GM18498 (cell line): Measurements from ENCODE around the gene FXR1.
A peak's percentile ranks its signal among the peaks of the same experiment; 100 is the strongest.
"Not testable (repeated sequence)": the region's sequence is repeated elsewhere in the genome, so short reads cannot be mapped to it uniquely, and the experiment has no call there.

ENCODE experiments used
- ATAC-seq: cut with Tn5 transposase; IDR thresholded peaks from one replicate; pipeline ENCODE4 v1.9.1; 2021; ENCODE audit warnings: mild to moderate bottlenecking, moderate library complexity; ENCODE audit not compliant: unreplicated experiment

Gene FXR1

DNA sequence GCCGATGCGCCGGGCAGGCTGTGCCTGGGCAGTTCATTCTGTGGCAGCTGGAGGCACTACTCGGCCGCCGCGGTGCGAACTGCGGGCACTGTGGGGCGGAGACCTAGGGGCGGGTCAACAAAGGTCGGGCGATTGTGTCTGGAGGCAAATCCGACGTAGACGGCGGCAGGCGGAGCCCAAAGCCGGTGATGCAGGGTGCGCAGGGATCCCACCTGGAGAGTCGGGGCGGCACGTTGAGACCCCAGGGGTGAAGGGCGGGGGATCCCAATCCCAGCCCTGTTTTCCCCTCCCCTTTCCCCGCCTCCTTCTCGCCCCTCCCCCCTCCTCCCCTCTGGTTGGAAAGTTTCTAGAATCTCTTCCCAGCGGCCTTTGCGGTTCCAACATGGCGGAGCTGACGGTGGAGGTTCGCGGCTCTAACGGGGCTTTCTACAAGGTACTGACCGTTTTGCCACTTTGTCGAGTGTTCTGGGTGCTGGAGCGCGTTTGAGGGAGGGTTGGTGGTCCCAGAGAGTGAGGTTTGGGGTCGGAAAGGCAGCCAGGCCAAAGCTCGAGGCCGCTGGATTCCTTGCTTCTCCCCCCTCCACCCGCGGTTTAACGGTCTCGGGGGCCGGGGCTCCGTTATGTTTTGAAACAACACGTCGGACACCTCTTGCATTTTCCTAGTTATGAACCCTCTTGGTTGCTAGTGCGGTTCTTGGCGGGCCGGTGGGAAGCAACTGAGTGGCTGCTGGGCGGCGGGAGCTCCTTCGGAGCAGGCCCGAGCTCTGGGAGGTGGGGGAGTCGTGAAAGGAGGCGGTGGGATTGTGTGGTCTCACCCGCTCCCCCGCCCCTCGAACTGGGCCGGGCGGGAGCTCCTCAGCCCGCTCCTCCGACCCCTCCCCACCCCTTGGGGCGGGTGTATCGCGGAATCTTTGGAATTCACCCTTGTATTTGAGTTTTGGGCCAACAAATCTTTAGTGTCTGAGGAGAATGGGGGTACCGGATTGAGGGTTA lies at the start of gene FXR1:
Gene FXR1 (plus strand): TSS at position 367 of the 993 bp plus-strand sequence. CDS start 16 bp downstream, at position 383.
- ATAC-seq: peak; percentile 100

DNA sequence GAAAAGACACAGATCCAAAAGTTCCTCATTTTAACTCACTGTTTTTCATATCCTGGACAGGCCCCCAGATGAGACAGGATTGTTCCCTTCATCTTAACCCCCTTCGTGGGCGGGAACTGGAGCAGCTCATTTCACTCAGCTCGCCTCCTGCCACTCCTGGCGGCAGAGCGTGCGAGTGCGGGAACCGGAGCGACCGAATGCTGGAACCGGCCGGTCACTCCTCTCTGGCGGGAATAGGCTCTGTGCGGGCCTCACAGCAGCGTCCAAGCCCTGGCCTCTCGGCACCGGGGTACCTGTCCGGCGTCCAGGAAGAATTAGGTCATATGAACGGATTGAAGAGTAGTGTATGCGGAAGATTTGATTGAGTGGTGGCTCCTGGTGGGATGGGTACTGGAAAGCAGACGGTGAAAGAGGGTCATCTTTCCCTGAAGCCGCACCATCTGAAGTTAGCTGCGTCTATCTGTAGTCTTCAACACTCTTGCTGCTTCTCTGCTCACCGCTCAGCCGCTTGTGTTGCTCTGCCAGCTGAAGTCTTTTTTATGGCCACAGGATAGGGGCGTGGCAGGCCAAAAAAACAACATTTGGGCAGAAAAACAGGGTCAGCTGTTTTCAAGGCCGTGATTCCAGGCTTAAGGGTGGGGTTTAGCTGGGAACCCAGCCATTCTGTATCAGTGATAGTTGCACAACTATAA lies 42.3 kb upstream of the FXR1 start:
- ATAC-seq: no peak

DNA sequence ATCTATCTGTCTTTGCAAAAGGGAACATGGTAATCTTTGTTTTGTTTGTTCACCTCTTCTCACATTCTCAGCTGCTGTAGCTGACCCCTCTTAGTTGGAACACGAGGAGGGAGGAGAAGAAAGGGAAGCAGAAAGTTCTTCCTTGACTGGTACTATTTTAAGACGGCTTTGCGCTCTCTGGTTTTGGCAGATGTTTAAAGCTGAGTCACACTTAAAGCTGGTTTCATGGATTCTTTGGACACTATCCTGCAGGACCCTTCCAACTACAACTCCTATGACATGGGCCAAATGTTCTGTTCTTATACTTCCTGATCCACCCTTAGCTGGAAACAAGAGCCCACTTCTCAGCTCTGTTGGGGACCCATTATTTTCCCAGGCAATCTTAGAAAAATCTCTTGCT lies 40.6 kb upstream of the FXR1 start:
- no peak for ATAC-seq

DNA sequence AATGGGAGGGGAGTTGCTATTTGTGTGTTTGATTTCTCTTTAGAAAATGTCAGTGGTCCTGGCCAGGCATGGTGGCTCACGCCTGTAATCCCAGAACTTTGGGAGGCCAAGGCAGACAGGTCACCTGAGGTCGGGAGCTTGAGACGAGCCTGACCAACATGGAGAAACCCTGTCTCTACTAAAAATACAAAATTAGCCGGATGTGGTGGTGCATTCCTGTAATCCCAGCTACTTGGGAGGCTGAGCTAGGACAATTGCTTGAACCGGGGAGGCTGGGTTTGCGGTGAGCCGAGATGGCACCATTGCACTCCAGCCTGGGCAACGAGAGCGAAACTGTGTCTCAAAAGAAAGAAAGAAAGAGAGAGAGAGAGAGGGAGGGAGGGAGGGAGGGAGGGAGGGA lies 40.0 kb upstream of the FXR1 start:
- ATAC-seq: not testable (repeated sequence)

DNA sequence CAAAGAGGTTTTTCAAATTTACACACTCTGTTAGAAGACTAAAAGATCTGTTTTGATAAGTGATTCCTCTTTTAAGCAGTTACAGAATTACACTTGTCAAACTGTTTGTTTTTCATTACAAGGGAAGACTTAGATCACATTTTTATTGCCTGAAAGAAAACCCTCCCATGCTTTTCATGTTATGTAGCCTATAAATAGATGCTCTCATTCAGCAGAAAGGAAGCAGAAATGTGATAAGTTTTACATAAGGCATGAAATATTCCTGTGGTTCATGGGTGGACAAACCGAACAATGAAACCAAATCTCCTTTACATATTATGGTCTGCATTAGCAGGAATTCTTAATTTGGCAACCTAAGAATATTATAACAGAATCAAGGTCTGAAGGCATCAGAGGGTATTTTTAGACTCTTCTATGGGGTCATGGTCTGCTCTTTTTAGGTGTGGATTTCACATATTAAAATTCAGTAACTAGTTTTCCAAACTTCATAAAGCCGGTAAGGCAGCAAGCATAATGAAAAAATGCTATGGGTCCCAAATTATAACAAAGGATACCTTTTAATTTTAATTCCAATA lies 37.3 kb upstream of the FXR1 start:
- no peak for ATAC-seq

DNA sequence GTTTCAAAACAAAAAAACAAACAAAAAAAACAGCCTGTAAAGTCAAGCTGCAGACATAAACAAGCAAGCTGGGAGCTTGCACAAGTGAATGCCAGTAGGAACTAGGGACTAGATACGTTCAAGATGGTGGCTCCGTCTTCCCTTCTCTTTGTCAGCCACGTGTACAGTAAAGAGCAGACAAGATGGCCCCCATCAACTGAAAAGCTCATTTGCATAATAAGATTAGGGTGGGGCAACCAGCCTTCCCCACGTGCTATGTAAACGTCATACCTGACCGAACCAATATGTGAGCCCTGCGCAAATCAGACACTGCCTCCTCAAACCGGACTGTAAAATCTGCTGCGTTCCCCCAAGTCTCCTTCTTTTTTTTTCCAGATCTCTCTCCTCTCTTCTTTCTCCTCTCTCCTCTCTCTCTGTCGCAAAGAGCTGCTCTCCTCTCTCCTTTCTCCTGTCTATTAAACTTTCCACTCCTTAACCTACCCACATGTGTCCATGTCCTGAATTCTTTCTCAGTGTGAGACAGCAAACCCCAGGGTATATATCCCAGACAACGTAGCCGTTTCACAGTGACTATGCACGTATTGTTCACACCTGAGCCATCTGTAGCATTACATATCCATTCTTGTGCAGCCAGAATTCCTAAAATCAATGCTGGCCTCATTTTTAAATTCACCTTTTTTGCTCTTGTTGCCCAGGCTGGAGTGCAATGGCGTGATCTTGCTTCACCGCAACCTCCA lies 31.2 kb upstream of the FXR1 start:
- ATAC-seq: no peak

DNA sequence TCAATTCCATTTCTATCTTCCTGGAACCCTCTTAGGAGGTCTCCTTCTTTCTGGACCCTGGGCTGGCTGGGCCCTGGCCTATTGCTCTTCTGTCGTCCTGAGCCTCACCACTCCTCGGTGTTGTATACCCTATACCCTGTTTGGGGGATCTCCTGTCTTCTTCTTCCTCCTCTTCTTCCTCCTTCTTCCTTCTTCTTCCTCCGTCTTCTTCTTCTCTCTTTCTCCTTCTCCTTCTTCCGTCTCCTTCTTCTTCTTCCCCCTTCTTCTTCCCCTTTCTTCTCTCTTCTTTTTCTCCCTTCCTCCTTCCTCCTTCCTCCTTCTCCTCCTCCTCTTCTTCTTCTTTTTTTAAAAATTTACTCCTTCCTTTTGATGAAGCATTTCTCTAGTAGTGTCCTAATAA lies 30.4 kb upstream of the FXR1 start:
- ATAC-seq: no peak

DNA sequence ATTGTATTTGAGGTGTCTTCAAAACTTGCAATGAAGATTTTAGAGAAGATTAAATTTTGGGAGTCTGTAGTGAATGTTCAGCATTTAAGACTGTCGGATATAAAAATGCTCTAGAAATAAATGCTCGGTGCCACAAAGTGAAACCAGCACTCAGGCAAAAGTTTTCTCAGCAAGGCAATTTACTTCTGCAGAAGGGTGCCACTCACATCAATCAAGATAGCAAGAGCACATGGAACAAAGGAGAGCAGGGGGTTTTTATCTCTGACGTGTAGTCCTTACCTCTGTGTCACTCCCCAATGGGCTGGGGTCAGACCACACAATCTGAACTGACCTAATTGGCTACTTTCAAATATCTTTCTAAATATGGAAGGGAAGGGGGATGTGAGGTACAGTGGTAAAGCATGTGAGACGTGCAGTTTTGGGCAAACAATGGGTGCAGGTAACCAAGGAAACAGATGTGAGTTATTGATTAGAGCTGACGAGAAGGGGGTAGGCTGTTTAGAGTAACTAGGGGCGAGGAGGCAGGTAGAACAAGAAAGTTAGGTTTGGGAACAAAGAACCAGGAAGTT lies 23.4 kb upstream of the FXR1 start:
- ATAC-seq: no peak

DNA sequence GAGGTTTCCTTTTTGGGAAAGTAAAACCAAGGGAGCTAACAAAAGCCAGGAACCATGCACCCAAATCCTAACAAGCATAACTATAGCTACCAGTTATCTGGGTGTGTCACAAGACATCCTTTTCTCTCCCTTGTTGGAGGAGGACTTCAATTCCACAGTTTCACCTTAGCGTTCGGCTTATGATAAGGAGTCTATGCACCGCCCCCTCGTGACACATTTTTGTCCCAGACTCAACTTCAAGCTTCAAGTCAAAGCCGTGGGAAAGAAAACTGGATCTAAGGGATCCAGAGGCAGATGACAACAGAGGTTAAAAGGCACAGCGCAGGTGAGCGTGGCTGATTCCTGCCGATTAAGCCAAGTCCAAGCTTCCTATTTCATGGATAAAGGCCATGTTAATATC lies 13.9 kb upstream of the FXR1 start:
- ATAC-seq: no peak

DNA sequence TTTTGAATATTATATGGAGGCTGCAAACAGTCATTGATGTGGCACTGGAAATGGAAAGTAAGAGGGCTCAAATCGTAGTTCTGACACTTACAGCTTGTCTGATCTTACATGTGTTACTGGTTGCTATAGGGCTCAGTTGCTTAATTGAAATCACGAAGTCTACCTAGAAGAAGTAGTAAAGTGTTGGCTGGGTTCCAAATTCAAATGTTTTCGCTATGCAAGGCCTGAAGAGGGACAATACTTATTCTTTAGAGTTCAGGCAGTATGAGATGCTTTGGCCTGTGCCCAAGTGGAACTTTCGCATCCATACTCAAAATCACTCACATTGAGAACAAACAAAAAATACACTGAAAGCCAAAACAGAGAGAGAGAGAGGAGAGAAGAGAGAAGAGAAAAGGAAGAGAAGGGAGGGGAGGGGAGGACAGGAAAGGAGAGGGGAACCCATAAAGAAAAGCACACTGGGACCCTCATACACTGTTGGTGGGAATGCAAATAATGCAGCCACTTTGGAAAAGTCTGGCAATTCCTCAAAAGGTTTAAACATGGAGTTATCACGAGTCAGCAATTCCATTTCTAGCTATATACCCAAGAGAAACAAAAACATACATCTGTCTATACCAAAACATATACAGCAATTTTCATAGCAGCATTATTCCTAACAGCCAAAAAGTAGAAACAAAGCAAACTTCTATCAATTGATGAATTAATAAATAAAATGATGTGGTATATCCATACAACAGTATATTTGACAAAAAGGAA lies 2.9 kb upstream of the FXR1 start:
- ATAC-seq: no peak

DNA sequence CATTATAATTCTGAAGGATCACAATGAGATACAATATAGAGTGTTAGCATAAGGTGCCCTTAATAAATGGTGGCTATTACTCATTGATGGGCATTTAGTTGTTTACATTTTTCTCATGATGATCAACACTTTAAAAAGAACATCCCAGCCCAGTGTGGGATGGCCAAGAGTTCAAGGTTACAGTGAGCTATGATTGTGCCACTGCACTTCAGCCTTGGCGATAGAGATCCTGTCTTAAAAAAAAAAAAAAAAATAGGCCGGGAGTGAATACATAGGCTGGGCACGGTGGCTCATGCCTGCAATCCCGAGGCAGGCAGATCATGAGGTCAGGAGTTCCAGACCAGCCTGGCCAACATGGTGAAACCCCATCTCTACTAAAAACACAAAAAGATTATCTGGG lies 1.6 kb upstream of the FXR1 start:
- ATAC-seq: no peak

DNA sequence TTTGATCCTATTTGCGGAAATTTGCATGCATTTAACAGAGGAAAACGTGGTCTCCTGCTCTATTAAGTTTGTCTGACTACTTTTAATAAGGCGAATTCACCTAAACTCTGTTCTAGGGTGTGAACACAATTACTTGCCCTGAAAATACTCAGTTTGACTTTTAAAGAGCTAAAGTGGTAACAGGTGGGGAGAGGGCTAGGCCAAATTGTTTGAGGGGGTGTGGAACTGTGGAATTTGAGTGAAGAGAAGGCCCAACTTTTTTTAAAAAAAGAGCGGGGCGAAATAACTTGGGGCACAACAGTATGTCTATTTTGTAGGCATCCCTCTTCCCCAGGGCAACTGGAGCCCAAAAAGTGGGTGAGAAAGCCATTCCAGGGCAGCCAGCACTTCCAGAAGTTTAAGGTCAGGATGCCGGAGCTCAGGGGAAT lies 580 bp upstream of the FXR1 start:
- ATAC-seq: peak; percentile 13

DNA sequence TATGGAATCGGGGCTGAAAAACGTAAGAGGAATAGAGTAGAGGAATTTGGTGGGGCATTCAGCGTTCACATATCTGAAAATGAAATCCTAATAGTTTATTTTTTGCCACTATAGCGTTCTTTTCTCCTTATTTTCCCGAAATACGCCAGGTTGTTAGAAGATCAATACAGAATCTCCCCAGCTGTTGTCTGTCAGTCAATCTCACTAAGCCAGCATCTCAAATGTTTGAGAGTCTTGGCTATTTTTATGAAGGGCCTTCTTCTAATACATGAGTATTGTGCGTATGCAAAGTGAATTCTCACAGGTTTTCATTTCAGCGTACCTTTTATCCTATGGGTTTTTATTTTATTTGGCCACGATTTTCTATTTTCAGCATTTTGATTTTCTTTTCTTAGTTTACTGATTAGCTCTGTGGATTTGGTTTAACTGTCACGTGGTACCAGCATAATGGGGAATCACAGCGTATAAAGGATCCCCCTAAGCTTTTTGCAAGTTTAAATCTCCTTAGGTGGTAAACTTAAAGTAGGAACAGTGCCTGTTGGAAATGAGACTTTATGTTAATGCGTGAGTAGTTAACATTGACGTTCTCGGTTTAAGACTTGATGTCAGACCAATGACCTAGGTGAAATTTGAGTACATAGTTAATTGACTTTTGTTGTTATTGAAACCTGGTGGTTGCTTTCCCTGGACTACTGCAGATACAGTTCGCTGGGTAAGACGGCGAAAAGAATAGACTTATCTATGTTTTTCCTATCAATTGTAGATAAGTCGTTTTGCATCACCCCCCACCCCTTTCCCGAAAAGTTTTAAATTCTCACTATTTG lies 1.3 kb downstream of the FXR1 start:
- no peak for ATAC-seq

DNA sequence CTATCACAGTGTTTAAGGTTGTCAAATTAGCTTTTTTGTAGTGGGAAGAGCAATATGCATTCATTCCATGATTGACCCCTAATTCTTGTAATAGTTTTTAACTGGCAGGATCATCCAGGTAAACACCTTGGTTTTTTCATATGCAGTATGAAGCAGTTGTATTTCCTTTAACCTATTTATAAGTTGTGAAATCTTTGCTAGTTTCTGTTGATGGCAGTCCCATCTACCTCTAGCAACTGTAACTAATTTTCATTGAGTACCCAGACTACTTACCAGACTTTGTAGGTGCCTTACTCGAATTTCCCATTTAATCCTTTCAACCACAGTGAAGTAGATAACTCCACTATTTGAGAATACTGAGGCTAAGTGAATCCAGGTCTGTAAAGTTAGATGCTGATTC lies 6.1 kb downstream of the FXR1 start:
- ATAC-seq: no peak

DNA sequence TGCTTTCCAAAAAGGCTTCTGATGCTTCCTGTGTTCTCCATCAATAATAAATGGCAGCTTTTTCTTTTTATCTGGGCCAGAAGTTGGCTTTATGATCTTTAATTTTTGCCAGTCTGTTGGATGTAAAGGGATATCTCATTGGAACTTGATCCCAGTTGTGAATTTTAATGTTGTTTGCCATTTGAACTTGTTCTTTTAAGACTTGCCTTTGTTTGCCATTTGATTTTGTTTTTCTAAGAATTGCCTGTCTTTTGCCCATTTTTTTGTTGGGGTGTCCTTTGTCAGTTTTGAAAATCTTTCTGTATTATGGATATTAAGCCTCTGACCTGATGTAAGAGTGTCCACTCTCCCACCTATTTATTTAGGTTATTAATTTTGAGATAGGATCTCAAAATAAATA lies 9.8 kb downstream of the FXR1 start:
- no peak for ATAC-seq

DNA sequence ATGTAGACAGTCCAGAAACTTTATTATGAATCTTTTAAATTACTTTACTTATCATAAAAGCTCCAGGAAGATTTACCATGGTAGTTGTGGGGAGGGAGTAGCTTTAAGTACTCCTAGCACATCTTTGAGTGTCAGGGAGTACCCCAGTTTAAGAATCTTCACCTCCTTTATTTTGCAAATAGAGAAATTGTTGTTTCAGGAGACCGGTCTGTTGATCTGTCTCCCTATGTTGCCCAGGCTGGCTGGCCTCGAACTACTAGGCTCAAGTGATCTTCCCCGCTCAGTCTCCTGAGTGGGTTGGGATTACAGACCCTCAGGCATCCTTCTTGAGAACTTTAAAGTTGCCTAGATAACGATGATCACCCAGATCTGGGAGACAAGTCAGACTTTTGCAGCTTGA lies 11.1 kb downstream of the FXR1 start:
- no peak for ATAC-seq

DNA sequence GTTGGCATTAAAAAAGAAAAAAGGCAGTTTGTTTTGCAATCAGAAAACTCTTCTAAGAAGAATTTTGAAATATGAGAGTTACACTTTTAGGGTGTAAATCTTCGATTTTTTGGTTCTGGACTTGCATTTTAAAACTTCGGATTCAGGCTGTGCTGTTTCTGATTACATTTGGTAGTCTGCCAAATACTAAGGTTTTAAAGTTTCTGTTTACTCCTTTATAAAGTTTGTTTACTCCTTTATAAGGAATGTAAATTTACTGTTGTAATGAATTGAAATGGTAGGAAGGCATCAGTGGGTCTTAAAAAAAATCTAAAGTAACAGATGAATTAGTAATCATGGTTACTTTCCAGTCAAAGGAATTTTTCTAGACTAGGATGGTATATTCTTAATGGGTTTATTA lies 14.1 kb downstream of the FXR1 start:
- ATAC-seq: no peak

DNA sequence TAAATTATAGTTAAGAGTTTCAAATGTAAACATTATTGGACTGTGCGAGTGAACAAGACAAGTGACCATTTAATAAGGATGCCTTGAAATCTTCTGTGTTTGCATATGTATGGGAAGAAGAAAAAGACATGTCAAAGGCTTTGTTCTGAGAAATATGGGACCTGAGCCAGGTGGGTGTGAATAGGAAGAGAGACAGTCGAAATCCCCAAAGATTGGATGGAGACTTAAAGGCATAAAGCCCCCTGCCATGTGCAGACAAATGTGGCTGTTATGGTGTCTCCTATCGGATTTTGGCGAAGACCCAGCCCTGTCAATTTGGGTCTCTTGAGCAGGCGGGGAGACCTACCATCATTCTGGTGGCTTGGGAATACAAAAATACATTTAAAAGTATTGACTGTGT lies 16.9 kb downstream of the FXR1 start:
- ATAC-seq: no peak

DNA sequence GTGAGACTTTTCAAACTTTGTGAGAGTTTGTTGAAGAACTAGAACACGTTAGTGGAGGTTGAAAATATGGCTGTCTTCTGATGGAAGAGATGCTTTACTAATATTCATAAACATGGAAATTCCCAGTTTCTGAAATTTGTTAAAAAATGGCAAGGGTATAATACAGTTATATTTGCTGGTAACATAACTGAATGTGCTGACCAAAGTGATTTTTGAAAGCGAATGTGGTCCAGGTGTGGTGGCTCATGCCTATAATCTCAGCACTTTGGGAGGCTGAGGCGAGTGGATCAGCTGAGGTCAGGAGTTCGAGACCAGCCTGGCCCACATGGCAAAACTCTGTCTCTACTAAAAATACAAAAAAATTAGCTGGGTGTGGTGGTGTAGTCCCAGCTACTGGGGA lies 18.1 kb downstream of the FXR1 start:
- no peak for ATAC-seq
